Measurements from ENCODE around the gene TPSB2.

- TF ChIP-seq EZH2 (IDR thresholded peaks at IDR 0.05; ENCODE audit: low read length, missing control alignments) (no peak), CTCF (conservative IDR thresholded peaks at IDR 0.05 in 1 of 2, IDR thresholded peaks at IDR 0.05 in 1 of 2; ENCODE audit: low read depth in 1 of 2, low read length in 2 of 2) (no peak)
Observed at GRCh38 chr16:1218930-1219611, 10.9 kb downstream of the TPSB2 start.

Data from fibroblast of lung (primary cell).